ENCODE measurements around the gene LRRC75A. TPM values are rescaled to one million over a fixed set of nuclear protein-coding genes. Genes with fewer than 3 reads are reported as not detected.

The LRRC75A gene
- total and polyA plus RNA-seq, 2 of the 13 experiments (the other 11 are each of a cell fraction or from before 2014, with no cell fraction given) = 0.03 TPM; not detected in 1

- TF ChIP-seq ZBTB26 (CRISPR knock-in tag; IDR thresholded peaks at IDR 0.05; ENCODE audit: borderline replicate concordance) = no peak
- TF ChIP-seq FLYWCH1 (CRISPR knock-in tag; IDR thresholded peaks at IDR 0.05) = no peak
- no peak for TF ChIP-seq ZNF720 (CRISPR knock-in tag; IDR thresholded peaks at IDR 0.05)
- peak; percentile 34; the same call in 1 of the 2 replicates for TF ChIP-seq HINFP (CRISPR knock-in tag; IDR thresholded peaks at IDR 0.05; ENCODE audit: low read depth)
- peak; percentile 31; the same call in 1 of the 2 replicates for TF ChIP-seq THAP9 (CRISPR knock-in tag; IDR thresholded peaks at IDR 0.05; ENCODE audit: borderline replicate concordance)
- peak; percentile 53; the same call in 1 of the 2 replicates for TF ChIP-seq ZFX (CRISPR knock-in tag; IDR thresholded peaks at IDR 0.05; ENCODE audit: low read depth)
- TF ChIP-seq PRDM10 (CRISPR knock-in tag; IDR thresholded peaks at IDR 0.05; ENCODE audit: low read depth) = peak; percentile 72
- TF ChIP-seq DMTF1 (CRISPR knock-in tag; IDR thresholded peaks at IDR 0.05) = no peak
- TF ChIP-seq REST (IDR thresholded peaks at IDR 0.05; ENCODE audit: borderline replicate concordance in 1 of 2, low read depth in 1 of 2, low read length in 2 of 2) = no peak
- no peak for TF ChIP-seq SIX4 (CRISPR knock-in tag; IDR thresholded peaks at IDR 0.05)
- 0 out of 2 replicates have a peak, but pooled peaks have one; percentile 24 for TF ChIP-seq GATAD1 (CRISPR knock-in tag; IDR thresholded peaks at IDR 0.05)
Observed at GRCh38 chr17:16428098-16428882, 63.7 kb downstream of the LRRC75A start (continued).
